Measurements from ENCODE around the gene CMIP.

GRCh38 chr16:81460075-81460474 lies 15.5 kb downstream of the CMIP start:
- TF ChIP-seq FOXM1 (IDR thresholded peaks at IDR 0.05; ENCODE audit: borderline replicate concordance, low read depth) (no peak), NFIC (IDR thresholded peaks at IDR 0.05) (no peak), MAX (IDR thresholded peaks at IDR 0.05) (no peak), TAF1 (IDR thresholded peaks at IDR 0.05; ENCODE audit: low read depth) (no peak), ZBTB7A (IDR thresholded peaks at IDR 0.05; ENCODE audit: low read depth) (no peak), REST (IDR thresholded peaks at IDR 0.05; ENCODE audit: low read depth) (no peak), RAD21 (IDR thresholded peaks at IDR 0.05; ENCODE audit: low read depth) (no peak), YY1 (IDR thresholded peaks at IDR 0.05; ENCODE audit: low read depth) (no peak), TCF12 (IDR thresholded peaks at IDR 0.05; ENCODE audit: low read depth) (no peak), EP300 (IDR thresholded peaks at IDR 0.05; ENCODE audit: borderline replicate concordance) (no peak), CREB1 (IDR thresholded peaks at IDR 0.05; ENCODE audit: low read depth) (no peak), EGR1 (IDR thresholded peaks at IDR 0.05) (no peak)
